RWPE2 (cell line): ENCODE data around the gene C3orf22.

Source experiments
- ATAC-seq: fragments of 200-7000 bp; cut with Tn5 transposase; 3 replicates; pipeline ENCODE4 v1.9.1; 2021; ENCODE audit warnings: low read depth
- DNase-seq: peaks from one replicate; pipeline ENCODE4 v3.0.0-alpha.2; 2020; ENCODE audit warnings: low spot score
- H3K27ac ChIP-seq: fragments of 450-650 bp; 2 replicates; pipeline ENCODE4 v1.5.1; 2017; ENCODE audit warnings: mild to moderate bottlenecking; ENCODE audit not compliant: poor library complexity, severe bottlenecking
- H3K27me3 ChIP-seq: fragments of 250-450 bp; sonication (Bioruptor Pico); 2 replicates; pipeline ENCODE4 v1.5.1; 2021; ENCODE audit warnings: mild to moderate bottlenecking, moderate library complexity; ENCODE audit not compliant: insufficient read depth, poor library complexity, severe bottlenecking
- H3K36me3 ChIP-seq: fragments of 250-450 bp; sonication (Bioruptor Pico); 2 replicates; pipeline ENCODE4 v1.5.1; 2020; ENCODE audit warnings: low read depth, mild to moderate bottlenecking, moderate library complexity
- H3K4me1 ChIP-seq: fragments of 250-450 bp; sonication (Bioruptor Pico); 2 replicates; pipeline ENCODE4 v1.5.1; 2021; ENCODE audit warnings: mild to moderate bottlenecking, moderate library complexity; ENCODE audit not compliant: insufficient read depth, poor library complexity, severe bottlenecking
- H3K4me3 ChIP-seq: fragments of 250-450 bp; sonication (Bioruptor Pico); 2 replicates; pipeline ENCODE4 v1.5.1; 2021; ENCODE audit warnings: mild to moderate bottlenecking, moderate library complexity; ENCODE audit not compliant: severe bottlenecking
- H3K9me3 ChIP-seq: fragments of 250-450 bp; sonication (Bioruptor Pico); 2 replicates; pipeline ENCODE4 v1.5.1; 2021; ENCODE audit warnings: mild to moderate bottlenecking, moderate library complexity; ENCODE audit not compliant: severe bottlenecking
- CTCF ChIP-seq: fragments of 450-650 bp; IDR thresholded peaks from one replicate; pipeline ENCODE4 v1.5.1; 2017; ENCODE audit warnings: mild to moderate bottlenecking, moderate library complexity; ENCODE audit not compliant: poor library complexity, severe bottlenecking

The C3orf22 gene

GRCh38 chr3:126569390-126569975 is 10.8 kb upstream of the C3orf22 start:
- no peak overlapping the region for H3K4me3 ChIP-seq
- DNase-seq (no peak), ATAC-seq (no peak)
- H3K36me3 ChIP-seq = no peaks in the 10 kb centered on the region
- peaks cover 5% of the 10 kb centered on the region for H3K27me3 ChIP-seq
- TF ChIP-seq CTCF = no peak
- no peaks in the 10 kb centered on the region for H3K4me1 ChIP-seq
- H3K9me3 ChIP-seq = no peaks in the 10 kb centered on the region
- H3K27ac ChIP-seq = no peak overlapping the region

GRCh38 chr3:126568776-126569342 is 10.1 kb upstream of the C3orf22 start:
- ATAC-seq (no peak), DNase-seq (no peak)
- peaks cover 5% of the 10 kb centered on the region for H3K27me3 ChIP-seq
- no peak for TF ChIP-seq CTCF
- H3K27ac ChIP-seq = no peak overlapping the region
- H3K36me3 ChIP-seq = no peaks in the 10 kb centered on the region
- H3K4me1 ChIP-seq = no peaks in the 10 kb centered on the region
- H3K4me3 ChIP-seq = no peak overlapping the region
- H3K9me3 ChIP-seq = no peaks in the 10 kb centered on the region

GRCh38 chr3:126567696-126568438 is 9.1 kb upstream of the C3orf22 start:
- H3K9me3 ChIP-seq = peaks cover 1% of the 10 kb centered on the region
- H3K27me3 ChIP-seq = peaks cover 5% of the 10 kb centered on the region
- ATAC-seq (peak; percentile 82), DNase-seq (no peak)
- H3K27ac ChIP-seq = no peak overlapping the region
- peak; percentile 19 for TF ChIP-seq CTCF
- H3K36me3 ChIP-seq = no peaks in the 10 kb centered on the region
- H3K4me3 ChIP-seq = no peak overlapping the region
- H3K4me1 ChIP-seq = no peaks in the 10 kb centered on the region

- Histone ChIP-seq H3K9me3 (peaks cover 3% of the 10 kb centered on the region), H3K27me3 (peaks cover 11% of the 10 kb centered on the region), H3K36me3 (no peaks in the 10 kb centered on the region), H3K4me1 (no peaks in the 10 kb centered on the region), H3K4me3 (no peak overlapping the region), H3K27ac (no peak overlapping the region)
- DNase-seq = no peak
- no peak for TF ChIP-seq CTCF
- ATAC-seq = no peak
Observed at GRCh38 chr3:126562737-126563276, 4.1 kb upstream of the C3orf22 start.
